D341Med (cell line): ENCODE results near the gene KDELR3.
"Not testable (repeated sequence)": the region's sequence is repeated elsewhere in the genome, so short reads cannot be mapped to it uniquely, and the experiment has no call there.

Experiments
- DNase-seq: peaks from one replicate; pipeline ENCODE4 v3.0.0; 2012; ENCODE audit warnings: low spot score

KDELR3 gene

GRCh38 chr22:38456841-38457699, 10.8 kb upstream of the KDELR3 start:
- no peak for DNase-seq

DNA sequence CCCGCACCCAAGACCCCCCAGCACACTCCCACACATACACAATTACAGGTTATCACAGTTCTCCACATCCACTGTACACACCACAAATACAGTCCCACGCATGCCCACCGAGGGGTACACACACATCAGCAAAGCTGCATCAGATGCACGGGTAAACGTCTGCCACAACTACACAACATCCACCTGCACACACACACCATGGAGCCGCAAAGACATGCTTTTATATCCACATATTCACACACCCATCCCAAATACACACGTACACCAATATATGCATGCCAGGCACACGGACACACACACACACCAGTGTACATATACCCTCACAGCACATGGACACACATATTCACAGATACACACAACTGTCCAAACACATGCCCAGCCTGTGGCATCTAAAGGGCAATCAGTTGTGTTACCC, 7.5 kb upstream of the KDELR3 start:
- no peak for DNase-seq

GRCh38 chr22:38461057-38461413, 6.9 kb upstream of the KDELR3 start:
- DNase-seq: no peak

GRCh38 chr22:38461414-38462081, 6.3 kb upstream of the KDELR3 start:
- DNase-seq: peak; percentile 93

DNA sequence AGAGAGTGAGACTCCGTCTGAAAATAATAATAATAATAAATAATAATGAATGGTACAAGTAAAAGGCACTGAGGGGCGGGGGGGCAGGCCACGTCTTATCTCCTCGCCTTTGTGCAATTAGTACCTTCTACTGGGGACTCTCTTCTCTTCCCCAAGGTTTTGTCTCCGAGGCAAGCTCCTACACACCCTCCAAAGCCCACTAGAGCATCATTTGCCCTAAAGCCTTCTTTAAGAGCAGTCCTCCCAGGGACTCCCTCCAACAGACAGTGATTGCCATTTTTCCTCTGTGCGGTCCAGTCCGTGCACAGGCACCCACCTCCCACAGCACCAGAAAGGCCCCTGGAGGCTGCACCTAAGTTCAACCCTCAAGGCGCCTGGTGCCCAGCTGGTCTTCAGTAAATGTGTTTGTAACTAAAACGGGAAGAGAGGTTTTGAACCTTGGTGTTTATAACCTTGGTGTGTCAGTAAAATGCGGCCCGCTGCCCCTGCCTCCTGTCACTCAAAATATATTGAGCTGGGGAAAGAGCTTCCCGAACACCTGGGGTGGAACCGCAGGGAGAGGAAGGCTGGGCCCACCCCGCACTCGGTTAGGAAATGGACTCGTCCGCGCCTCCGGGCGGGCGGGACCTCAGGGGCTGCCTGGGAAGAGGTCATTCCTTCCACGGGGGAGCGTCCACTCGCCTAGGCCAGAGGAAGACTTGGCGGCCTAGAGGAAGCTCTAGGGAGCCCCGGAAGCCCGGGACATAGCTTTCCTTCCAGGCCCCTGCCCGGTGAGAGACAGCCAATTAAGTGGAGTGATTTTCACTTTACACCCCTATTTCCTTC, 4.7 kb upstream of the KDELR3 start:
- DNase-seq: peak; percentile 25

- peak; percentile 23 for DNase-seq
These were observed 2.8 kb upstream of the KDELR3 start for GRCh38 chr22:38464992-38465672.

DNA sequence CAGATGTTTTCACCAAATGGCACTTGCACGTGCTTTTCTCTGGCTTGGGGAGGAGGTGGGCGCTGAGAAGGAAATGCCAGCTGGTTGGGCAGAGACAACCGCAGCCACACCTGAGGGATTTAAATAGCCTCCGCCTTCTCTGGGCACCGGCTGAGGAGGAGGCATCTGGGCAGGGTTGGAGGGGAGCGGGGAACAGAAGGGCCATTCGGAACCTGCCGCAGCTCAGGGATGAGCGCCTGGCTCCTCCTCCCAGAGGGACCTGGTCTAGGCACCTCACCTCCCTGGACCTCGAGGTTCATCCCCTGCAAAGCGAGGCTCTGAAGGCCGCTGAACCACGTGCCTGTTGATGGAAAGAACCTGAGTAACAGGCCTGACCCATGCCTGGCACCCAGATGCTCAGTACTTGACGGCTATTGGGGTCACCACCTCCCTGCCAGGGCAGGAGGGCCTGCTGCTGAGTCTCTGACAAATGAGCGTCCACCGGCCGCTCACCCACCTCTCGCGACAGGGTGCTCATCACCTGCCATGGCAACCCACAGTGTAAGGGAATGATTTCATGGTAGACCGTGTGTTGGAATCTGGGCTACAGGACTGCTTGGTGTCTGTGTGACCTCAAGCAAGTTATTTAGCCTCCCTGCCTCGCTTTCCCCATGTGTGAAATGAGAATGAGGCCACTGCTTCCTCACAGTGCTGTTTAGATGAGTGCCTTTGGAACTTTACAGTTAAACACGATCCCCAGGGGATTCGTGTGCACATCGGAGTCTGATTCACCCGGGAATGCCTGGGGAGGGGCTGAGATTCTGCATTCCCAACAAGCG, 2.0 kb upstream of the KDELR3 start:
- DNase-seq: peak; percentile 38

- DNase-seq: no peak
These were observed 425 bp upstream of the KDELR3 start for GRCh38 chr22:38467438-38467903.

DNA sequence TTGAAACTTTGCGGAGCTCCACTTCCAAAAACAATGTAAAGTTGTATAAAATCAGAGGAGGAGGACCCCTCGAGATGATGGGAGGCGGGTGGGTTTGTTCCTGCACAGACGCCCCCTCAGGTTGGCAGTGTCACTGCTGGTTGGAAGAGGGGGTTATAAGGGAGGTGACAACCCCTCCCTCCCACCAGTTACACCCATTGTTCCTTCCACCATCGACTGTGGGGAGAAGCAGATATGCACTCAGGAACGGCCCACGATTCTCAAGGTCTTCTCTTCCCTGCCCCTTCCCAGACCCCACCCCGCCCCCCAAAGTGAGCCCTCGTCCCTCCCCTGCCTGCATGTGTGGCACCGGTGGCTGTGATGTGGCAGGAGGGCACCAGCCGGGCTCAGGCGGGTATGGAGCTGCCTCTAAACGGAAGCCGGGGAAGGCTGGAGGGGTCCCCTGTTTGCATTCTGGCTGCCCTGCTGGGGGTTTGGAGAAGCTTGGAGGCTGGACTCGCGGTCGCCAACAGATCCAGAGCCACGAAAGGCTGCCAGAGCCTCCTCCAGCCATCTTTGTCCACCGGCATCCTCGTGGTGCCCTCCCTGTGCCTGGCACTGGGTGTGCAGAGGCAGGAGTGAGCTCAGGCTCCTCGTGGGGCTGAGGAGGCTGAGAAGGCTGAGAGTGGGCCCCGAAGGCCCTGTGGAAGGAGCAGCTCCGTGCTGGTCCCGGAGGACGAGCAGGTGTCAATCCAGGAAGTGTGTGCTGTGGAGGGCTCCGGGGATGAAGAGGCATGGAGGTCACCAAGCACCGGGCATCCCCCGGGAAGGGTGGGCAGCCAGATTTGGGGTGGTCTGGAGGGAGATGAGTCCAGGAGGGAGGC, 778 bp downstream of the KDELR3 start:
- no peak for DNase-seq

DNA sequence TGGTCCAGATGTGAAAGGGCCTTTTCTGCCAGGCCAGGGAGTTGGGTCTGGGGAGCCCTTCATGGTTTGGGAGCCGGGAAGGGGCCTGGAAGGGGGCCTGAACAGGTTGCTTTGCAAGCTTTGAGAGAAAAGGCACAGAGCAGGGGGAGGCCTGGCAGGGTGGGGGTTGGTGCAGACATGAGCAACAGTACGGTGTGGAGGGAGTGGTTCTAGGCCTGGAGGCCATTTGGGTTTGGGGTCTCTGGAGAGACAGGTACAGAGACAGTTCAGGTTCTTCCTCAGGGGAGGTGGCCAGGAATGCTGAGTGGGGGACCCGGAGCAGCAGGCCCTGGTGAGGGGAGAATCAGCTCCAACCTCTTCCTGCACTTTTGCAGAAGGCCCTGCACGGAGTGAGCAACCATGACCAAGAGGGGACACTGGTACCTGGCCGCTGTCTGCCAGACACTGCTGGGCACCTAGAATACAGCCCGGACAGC, 1.4 kb downstream of the KDELR3 start:
- no peak for DNase-seq

- DNase-seq: not testable (repeated sequence)
These were observed 2.3 kb downstream of the KDELR3 start for GRCh38 chr22:38470179-38470578.

DNA sequence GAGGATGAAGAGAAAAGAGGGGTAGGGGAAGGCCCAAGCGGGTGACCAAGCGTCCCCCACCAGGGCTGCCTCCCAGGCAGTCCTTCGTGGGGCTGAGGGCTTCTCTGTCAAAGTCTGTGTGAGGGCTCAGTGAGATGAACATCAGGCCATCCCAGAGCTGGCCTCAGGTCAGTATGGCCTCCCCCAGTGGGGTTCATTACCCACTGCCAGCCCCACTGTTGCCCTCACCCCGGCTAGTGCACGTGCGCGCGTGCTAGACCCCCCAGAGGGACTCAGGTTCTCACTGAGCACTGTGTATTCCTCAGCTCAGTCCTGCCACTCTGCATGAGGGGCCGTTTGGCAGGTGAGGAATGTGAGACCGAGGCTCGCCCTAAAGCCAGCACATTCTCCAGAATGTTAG, 3.3 kb downstream of the KDELR3 start:
- no peak for DNase-seq

GRCh38 chr22:38474003-38474607, 6.2 kb downstream of the KDELR3 start:
- no peak for DNase-seq

DNA sequence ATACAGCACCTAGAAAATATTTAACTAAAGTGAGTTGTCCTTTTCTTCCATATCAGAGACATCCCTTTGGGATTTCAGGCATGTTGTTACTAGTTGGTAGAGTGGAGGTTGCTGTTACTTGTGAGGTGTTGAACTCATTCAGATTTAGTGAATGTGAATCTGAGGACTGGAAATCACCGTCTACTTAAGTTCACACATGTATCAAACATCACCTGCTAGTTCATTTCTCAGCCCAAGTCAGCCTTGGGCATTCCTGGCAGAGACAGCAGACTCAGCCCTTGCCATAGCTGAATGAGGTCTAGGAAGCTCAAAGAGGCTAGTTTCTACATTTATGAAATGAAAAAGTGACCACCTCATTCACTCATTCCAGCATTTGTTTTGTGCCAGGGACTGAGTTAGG, 9.7 kb downstream of the KDELR3 start:
- no peak for DNase-seq

DNA sequence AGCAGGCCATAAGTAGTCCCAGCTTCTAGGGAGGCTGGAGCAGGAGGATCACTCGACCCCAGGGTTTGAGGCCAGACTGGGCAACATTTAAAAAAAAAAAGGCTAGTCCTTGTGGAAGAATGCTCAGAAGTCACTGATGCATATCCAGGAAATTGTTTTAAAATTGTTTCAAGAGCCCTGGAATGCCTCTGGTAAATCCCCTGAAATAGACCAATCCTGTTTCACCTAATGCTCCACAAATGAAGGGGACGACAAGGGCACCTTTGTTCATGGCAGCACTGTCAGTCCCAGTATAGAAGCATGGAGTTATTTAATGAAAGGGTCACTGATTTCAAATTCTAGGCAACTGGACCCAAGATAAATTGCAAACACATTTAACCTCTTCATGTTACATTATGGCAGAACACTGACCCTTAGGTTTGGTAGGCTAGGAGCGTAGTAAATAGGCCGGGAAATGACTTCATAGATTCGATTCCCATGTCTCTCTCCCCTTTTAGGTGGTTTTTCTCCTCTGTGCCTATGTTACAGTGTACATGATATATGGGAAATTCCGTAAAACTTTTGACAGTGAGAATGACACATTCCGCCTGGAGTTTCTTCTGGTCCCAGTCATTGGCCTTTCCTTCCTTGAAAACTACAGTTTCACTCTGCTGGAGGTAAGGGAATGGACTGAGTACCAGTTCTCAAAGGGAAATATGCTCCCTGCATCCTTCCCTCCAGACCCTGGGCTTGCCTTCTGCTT, 11.4 kb downstream of the KDELR3 start:
- no peak for DNase-seq

GRCh38 chr22:38481162-38481870, 13.4 kb downstream of the KDELR3 start:
- DNase-seq: no peak

DNA sequence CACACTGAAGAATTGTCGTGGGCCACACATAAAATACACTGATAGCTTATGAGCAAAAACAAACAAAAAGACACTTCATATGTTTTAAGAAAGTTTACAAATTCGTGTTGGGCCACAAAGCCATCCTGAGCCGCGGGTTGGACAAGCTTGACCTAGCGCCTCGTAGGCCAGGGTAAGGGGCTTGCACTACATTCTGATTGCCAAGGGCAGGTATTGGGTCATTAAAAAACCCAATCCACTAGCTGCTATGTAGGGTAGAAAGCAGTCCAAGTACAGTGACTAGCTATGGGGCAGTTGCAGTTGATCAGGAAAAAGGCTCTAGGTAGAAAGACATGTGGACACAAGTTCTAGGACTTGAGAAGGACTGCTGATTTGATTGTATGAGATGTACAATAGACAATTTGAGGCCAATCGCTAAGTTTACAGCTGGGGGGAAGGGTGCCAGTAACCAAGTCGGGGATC, 14.0 kb downstream of the KDELR3 start:
- no peak for DNase-seq
